Natural killer cell (primary cell): ENCODE data around the gene ACLY. TPM values are rescaled to one million over a fixed set of nuclear protein-coding genes. Genes with fewer than 3 reads are reported as not detected.

ENCODE experiments used
- ATAC-seq, 3 donors: fragments of 150-1000 bp in 2 of 3; fragments of 200-7000 bp in 1 of 3; cut with Tn5 transposase; 1 replicate in 1 of 3; 2 replicates in 2 of 3; pipeline ENCODE4 v1.10.0; 2021; ENCODE audit warnings: mild to moderate bottlenecking in 2 of 3, moderate library complexity in 2 of 3
- DNase-seq, 2 donors: peaks; one replicate each; pipeline versions ENCODE4 v3.0.0 to v3.0.0-alpha.2; 2013 to 2021; ENCODE audit warnings: mixed read lengths in 1 of 2
- H3K27ac ChIP-seq: one replicate; pipeline ENCODE4 v1.5.1; 2013; ENCODE audit warnings: mild to moderate bottlenecking, low read length
- H3K27me3 ChIP-seq: one replicate; pipeline ENCODE4 v1.6.1; 2013; ENCODE audit warnings: low read length; ENCODE audit not compliant: control insufficient read depth, insufficient read depth
- H3K36me3 ChIP-seq: one replicate; pipeline ENCODE4 v1.6.1; 2013; ENCODE audit warnings: low read length; ENCODE audit not compliant: control insufficient read depth, insufficient read depth
- H3K4me1 ChIP-seq: one replicate; pipeline ENCODE4 v1.6.1; 2013; ENCODE audit warnings: low read length; ENCODE audit not compliant: control insufficient read depth, insufficient read depth
- H3K4me3 ChIP-seq: one replicate; pipeline ENCODE4 v1.5.1; 2013; ENCODE audit warnings: low read length
- H3K9me3 ChIP-seq: one replicate; pipeline ENCODE4 v1.6.1; 2013; ENCODE audit warnings: low read length; ENCODE audit not compliant: control insufficient read depth, insufficient read depth
- H3K27ac Mint-ChIP-seq, 2 donors: one replicate each; pipeline ENCODE4 v1.8.0; 2022; ENCODE audit warnings: mild to moderate bottlenecking in 2 of 2, mixed read lengths in 2 of 2, moderate library complexity in 1 of 2
- H3K27me3 Mint-ChIP-seq, 2 donors: one replicate each; pipeline ENCODE4 v1.8.0; 2022; ENCODE audit warnings: low read depth in 2 of 2, mixed read lengths in 2 of 2
- H3K36me3 Mint-ChIP-seq: one replicate; pipeline ENCODE4 v1.8.0; 2022; ENCODE audit warnings: mixed read lengths
- H3K4me1 Mint-ChIP-seq, 2 donors: one replicate each; pipeline ENCODE4 v1.8.0; 2022; ENCODE audit warnings: mixed read lengths in 2 of 2
- H3K4me3 Mint-ChIP-seq: one replicate; pipeline ENCODE4 v1.8.0; 2022; ENCODE audit warnings: mild to moderate bottlenecking, moderate library complexity, mixed read lengths
- H3K9me3 Mint-ChIP-seq, 2 donors: one replicate each; pipeline ENCODE4 v1.8.0; 2022; ENCODE audit warnings: mixed read lengths in 2 of 2
- WGBS: methylation state at CpG from one replicate; pipeline ENCODE4 v1.1.7; 2013; ENCODE audit warnings: missing lambda C conversion rate; ENCODE audit not compliant: insufficient coverage; 5-methylcytosine and 5-hydroxymethylcytosine counted together
- intact Hi-C: fragments of 100-400 bp; cut with micrococcal nuclease; formaldehyde crosslinking; loops from one replicate; pipeline ENCODE4 v1.14.2; 2022
- total RNA-seq, 4 donors: library from RNA; stranded (reverse); fragments of 120-200 nt in 1 of 4; gene quantifications; one replicate each; pipeline versions ENCODE4 v1.2.3 to v1.2.4, GENCODE V29; 2013 to 2022
- TF ChIP-seq, protein P1 (sequence below): fragments of 200-600 bp; IDR thresholded peaks from one replicate; pipeline ENCODE4 v1.8.0; 2022; ENCODE audit warnings: antibody characterized with exemption

The ACLY gene
- total RNA-seq, 3 donors from 2014 or later (not counting 1 experiment from before 2014, with no cell fraction given): 86.5 to 106 (median 106) TPM

DNA sequence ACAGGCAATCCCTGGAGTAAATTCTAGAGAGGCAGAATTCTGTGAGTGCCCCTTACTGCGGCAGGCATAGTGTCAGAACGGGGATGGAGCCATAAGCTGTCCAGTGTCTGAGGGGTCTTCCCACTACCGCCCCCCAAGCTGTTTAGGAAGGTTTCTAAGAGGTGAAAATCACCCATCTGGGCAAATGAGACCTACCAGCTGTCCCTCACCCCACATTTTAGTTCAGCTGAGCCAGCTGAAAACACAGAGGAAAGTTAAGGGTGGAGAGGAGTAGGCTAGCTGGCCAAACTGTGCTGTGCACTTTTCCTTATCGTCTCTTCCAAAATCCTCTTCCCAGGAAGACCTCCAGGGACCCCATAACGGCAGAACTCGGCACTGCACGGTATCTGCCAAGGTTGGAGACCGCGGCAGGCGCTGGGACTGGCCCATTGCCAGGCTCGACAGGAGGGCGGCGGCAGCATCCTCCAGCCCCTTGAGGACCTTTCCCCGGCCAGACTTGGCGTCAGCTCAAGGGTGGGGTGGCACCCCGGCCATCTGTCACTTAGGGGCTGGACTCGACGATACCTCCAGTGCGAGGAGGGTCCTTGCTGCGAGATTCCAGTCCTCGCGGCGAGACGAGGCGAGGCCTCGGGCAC lies 955 bp downstream of the ACLY start:
- no peaks in the 10 kb centered on the region for H3K36me3 Mint-ChIP-seq
- ATAC-seq (no peak), DNase-seq (peak; percentile 32 to 66)
- intact Hi-C loops: loop anchor here (2.0 kb wide), 1 partner anchor 49 kb away; the partner anchor contains the start of gene CNP
- H3K27me3 Mint-ChIP-seq: no peaks in the 10 kb centered on the region
- Histone ChIP-seq H3K9me3 (no peaks in the 10 kb centered on the region), H3K4me3 (peak overlapping the region; percentile 89), H3K4me1 (peaks cover 20% of the 10 kb centered on the region), H3K27ac (peak overlapping the region; percentile 58), H3K36me3 (peaks cover 4% of the 10 kb centered on the region), H3K27me3 (no peaks in the 10 kb centered on the region)
- WGBS: 7% methylated on average over 25 of the region's 26 CpGs
- H3K9me3 Mint-ChIP-seq: no peaks in the 10 kb centered on the region
- peak overlapping the region; percentile 96 for H3K4me3 Mint-ChIP-seq
- TF ChIP-seq, protein P1, sequence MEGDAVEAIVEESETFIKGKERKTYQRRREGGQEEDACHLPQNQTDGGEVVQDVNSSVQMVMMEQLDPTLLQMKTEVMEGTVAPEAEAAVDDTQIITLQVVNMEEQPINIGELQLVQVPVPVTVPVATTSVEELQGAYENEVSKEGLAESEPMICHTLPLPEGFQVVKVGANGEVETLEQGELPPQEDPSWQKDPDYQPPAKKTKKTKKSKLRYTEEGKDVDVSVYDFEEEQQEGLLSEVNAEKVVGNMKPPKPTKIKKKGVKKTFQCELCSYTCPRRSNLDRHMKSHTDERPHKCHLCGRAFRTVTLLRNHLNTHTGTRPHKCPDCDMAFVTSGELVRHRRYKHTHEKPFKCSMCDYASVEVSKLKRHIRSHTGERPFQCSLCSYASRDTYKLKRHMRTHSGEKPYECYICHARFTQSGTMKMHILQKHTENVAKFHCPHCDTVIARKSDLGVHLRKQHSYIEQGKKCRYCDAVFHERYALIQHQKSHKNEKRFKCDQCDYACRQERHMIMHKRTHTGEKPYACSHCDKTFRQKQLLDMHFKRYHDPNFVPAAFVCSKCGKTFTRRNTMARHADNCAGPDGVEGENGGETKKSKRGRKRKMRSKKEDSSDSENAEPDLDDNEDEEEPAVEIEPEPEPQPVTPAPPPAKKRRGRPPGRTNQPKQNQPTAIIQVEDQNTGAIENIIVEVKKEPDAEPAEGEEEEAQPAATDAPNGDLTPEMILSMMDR: no peak
- H3K4me1 Mint-ChIP-seq: peaks cover 38 to 45% of the 10 kb centered on the region in 2 donors
- peak overlapping the region; percentile 74 to 91 for H3K27ac Mint-ChIP-seq

DNA sequence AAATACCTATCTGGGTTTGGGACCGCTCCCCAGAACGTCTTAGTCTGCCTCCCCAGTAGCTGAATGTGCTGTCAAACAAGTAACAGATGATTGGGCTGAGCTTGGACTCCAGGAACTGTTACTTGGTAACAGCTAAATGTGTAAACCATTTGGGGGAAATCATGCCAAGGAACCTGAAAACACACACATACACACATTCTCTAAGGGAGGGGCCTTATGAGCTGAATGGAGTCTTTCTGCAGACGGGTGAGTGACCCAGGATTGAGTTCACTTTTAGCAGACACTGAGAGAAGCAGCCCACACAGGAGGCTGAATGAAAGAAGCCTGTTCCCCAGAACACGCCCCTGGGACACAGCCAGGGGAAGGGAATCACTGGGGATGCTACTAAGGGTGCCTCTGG lies 1.6 kb downstream of the ACLY start:
- H3K36me3 ChIP-seq: peaks cover 10% of the 10 kb centered on the region
- Mint-ChIP-seq H3K27me3 (no peaks in the 10 kb centered on the region), H3K27ac (peak overlapping the region; percentile 74 to 91), H3K36me3 (no peaks in the 10 kb centered on the region), H3K4me1 (peaks cover 41 to 49% of the 10 kb centered on the region in 2 donors), H3K9me3 (no peaks in the 10 kb centered on the region), H3K4me3 (peak overlapping the region; percentile 96)
- no peak for ATAC-seq
- 73% methylated on average over 4 of the region's 4 CpGs for WGBS
- DNase-seq: peak in 1 of 2 donors; percentile 8
- intact Hi-C loops: no loop called here
- no peaks in the 10 kb centered on the region for H3K27me3 ChIP-seq
- no peak overlapping the region for H3K27ac ChIP-seq
- H3K9me3 ChIP-seq: no peaks in the 10 kb centered on the region
- peaks cover 20% of the 10 kb centered on the region for H3K4me1 ChIP-seq
- no peak overlapping the region for H3K4me3 ChIP-seq
- TF ChIP-seq, protein P1: no peak

DNA sequence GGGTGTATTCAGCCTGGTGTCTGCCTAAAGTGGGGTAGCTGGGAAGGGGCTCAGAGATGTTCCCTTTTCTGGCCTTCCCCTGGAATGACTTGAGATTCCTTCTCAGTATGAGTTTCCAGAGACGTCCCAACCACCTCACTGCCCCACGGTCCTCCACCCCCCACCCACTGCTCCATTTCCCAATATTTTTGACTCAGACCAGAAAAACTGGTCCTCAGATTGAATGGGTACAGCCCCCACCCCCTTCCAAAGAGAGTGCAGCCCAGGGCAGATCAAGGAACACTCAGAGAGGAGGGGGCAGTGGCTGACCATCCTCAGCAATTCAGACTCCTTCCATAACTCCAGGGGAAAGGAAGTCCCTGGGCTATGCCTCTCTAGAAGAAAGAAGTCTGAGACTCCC lies 3.2 kb downstream of the ACLY start:
- 93% methylated on average over 2 of the region's 2 CpGs for WGBS
- Histone ChIP-seq H3K27ac (no peak overlapping the region), H3K4me3 (no peak overlapping the region), H3K27me3 (no peaks in the 10 kb centered on the region), H3K9me3 (no peaks in the 10 kb centered on the region), H3K4me1 (peaks cover 20% of the 10 kb centered on the region), H3K36me3 (peaks cover 25% of the 10 kb centered on the region)
- intact Hi-C loops: no loop called here
- H3K27ac Mint-ChIP-seq: no peak overlapping the region
- H3K36me3 Mint-ChIP-seq: no peaks in the 10 kb centered on the region
- H3K9me3 Mint-ChIP-seq: no peaks in the 10 kb centered on the region
- H3K4me3 Mint-ChIP-seq: peak overlapping the region; percentile 58
- TF ChIP-seq, protein P1: no peak
- no peaks in the 10 kb centered on the region for H3K27me3 Mint-ChIP-seq
- no peak for DNase-seq
- ATAC-seq: no peak
- H3K4me1 Mint-ChIP-seq: peaks cover 41 to 49% of the 10 kb centered on the region in 2 donors

DNA sequence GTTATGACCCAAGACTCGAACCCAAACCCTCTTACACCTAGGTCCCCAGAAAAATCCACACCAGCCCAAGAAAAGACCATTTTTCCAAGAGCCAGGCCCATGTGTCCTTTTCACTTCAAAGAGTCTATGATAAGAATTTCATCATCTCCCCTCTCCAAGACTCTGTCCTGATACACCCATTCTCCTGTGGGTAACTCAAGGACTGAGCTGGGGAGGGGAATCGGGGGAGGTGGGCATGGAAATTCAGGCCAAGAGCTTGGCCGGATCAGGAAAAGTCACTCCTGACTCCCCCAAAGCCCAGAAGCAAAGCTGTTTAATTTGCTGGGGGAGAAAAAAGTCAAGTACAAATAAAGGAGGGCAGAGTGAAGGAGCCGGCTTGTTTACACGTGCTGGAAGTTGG lies 3.7 kb downstream of the ACLY start:
- Mint-ChIP-seq H3K9me3 (no peaks in the 10 kb centered on the region), H3K27me3 (no peaks in the 10 kb centered on the region), H3K36me3 (no peaks in the 10 kb centered on the region), H3K4me3 (no peak overlapping the region), H3K27ac (peak overlapping the region in 1 of 2 donors; percentile 56), H3K4me1 (peaks cover 41 to 49% of the 10 kb centered on the region in 2 donors)
- no peaks in the 10 kb centered on the region for H3K27me3 ChIP-seq
- TF ChIP-seq, protein P1: no peak
- no peaks in the 10 kb centered on the region for H3K9me3 ChIP-seq
- H3K36me3 ChIP-seq: peaks cover 31% of the 10 kb centered on the region
- no peak for DNase-seq
- ATAC-seq: no peak
- peaks cover 20% of the 10 kb centered on the region for H3K4me1 ChIP-seq
- 93% methylated on average over 5 of the region's 5 CpGs for WGBS
- intact Hi-C loops: no loop called here
- no peak overlapping the region for H3K4me3 ChIP-seq
- H3K27ac ChIP-seq: no peak overlapping the region
